ENCODE results near the gene AHRR.

DNA sequence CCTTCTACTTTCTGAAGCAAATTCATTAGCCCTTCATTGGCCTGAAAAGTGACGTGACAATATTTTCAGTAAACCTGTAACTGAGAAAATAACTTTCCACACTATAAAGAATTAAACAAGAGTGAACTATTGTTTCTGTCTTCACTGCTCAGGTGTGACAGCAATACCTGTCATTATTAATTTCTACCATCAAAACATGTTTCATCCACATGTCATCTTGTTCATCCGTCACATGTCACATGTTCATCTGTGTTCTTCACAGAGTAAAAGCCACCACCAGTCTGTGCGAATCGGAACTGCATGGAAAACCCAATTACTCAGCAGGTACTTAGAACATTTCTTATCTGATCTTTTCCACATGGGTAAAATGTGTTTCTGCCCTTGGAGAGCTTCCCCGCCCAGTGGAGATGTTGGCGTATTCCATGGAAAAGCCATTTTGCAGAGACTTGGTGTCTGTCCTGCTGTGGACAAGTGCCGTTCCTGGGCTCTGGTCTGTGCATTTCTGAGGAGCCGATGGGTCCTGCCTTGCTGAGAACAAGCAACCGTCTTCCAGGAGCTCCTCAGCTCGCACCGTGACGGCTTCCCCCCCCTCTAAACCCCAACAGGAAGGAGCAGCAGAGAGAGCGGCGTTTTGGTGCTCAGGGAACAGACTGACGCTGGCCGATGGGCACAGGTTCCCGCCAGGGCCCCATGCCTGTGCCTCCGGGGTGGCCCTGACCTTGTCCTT lies 110.8 kb downstream of the AHRR start:
- TF ChIP-seq EZH2 (IDR thresholded peaks at IDR 0.05; ENCODE audit: low read length, missing control alignments) = no peak
- TF ChIP-seq, protein P1, sequence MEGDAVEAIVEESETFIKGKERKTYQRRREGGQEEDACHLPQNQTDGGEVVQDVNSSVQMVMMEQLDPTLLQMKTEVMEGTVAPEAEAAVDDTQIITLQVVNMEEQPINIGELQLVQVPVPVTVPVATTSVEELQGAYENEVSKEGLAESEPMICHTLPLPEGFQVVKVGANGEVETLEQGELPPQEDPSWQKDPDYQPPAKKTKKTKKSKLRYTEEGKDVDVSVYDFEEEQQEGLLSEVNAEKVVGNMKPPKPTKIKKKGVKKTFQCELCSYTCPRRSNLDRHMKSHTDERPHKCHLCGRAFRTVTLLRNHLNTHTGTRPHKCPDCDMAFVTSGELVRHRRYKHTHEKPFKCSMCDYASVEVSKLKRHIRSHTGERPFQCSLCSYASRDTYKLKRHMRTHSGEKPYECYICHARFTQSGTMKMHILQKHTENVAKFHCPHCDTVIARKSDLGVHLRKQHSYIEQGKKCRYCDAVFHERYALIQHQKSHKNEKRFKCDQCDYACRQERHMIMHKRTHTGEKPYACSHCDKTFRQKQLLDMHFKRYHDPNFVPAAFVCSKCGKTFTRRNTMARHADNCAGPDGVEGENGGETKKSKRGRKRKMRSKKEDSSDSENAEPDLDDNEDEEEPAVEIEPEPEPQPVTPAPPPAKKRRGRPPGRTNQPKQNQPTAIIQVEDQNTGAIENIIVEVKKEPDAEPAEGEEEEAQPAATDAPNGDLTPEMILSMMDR (conservative IDR thresholded peaks at IDR 0.05 in 1 of 2, IDR thresholded peaks at IDR 0.05 in 1 of 2; ENCODE audit: low read depth in 1 of 2, low read length in 2 of 2) = no peak

All from fibroblast of lung (primary cell).